ENCODE measurements around the gene CH25H. TPM values are rescaled to one million over a fixed set of nuclear protein-coding genes. Genes with fewer than 3 reads are reported as not detected.
"Not testable (repeated sequence)": the region's sequence is repeated elsewhere in the genome, so short reads cannot be mapped to it uniquely, and the experiment has no call there.

Gene CH25H
- total RNA-seq, 2 donors from 2014 or later, result 1.1 to 1.6 TPM

DNA sequence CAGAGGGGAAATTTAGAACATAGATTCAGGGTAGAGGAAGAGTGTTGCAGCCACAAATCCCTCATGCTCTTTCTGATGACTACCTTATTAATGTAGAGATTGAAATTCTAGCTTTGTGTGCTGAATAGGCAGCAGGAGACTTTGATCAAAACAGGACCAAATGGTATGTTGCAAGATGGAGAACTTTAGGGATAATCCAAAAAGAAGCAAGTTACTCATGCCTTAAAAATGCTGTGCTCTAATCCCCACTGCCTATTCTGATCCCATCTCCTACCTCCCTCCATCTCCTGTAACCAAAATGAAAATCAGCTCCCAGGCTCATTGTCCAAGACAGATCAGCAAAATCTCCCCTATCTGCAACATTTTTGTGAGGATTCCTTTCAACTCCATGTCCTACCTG lies 31.3 kb downstream of the CH25H start:
- intact Hi-C loops (cut with DNase I), result no loop called here
- Histone ChIP-seq H3K27me3 (replicated peaks; ENCODE audit: insufficient read depth) (no peaks in the 10 kb centered on the region), H3K9me3 (no peaks in the 10 kb centered on the region), H3K4me1 (replicated peaks) (no peaks in the 10 kb centered on the region), H3K36me3 (no peaks in the 10 kb centered on the region), H3K27ac (no peak overlapping the region), H3K4me3 (no peak overlapping the region)
- TF ChIP-seq POLR2A (IDR thresholded peaks at IDR 0.05) (no peak), POLR2AphosphoS5 (IDR thresholded peaks at IDR 0.05) (no peak)
- TF ChIP-seq, protein P1, sequence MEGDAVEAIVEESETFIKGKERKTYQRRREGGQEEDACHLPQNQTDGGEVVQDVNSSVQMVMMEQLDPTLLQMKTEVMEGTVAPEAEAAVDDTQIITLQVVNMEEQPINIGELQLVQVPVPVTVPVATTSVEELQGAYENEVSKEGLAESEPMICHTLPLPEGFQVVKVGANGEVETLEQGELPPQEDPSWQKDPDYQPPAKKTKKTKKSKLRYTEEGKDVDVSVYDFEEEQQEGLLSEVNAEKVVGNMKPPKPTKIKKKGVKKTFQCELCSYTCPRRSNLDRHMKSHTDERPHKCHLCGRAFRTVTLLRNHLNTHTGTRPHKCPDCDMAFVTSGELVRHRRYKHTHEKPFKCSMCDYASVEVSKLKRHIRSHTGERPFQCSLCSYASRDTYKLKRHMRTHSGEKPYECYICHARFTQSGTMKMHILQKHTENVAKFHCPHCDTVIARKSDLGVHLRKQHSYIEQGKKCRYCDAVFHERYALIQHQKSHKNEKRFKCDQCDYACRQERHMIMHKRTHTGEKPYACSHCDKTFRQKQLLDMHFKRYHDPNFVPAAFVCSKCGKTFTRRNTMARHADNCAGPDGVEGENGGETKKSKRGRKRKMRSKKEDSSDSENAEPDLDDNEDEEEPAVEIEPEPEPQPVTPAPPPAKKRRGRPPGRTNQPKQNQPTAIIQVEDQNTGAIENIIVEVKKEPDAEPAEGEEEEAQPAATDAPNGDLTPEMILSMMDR (IDR thresholded peaks at IDR 0.05), result no peak
- DNase-seq (ENCODE audit: low spot score), result no peak

DNA sequence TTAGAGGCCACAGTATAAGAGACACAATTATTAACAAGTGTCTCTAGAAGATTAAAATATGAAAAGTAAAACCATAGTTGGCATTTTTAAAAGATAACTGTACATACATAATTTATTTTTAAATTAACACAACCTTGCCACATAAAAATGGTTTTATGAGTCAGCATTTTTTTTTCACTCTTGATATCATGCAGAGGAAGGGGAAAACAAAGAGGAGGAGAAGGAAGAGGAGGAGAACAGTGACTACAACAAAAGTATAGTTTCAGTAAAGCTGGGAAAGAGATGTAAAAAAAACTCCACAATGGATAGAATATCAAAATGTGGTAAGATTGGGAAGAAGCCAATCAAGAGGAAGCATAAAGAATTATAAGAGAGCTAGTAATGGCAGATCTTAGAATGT lies 34.0 kb downstream of the CH25H start:
- Histone ChIP-seq H3K36me3 (no peaks in the 10 kb centered on the region), H3K27me3 (replicated peaks; ENCODE audit: insufficient read depth) (no peaks in the 10 kb centered on the region), H3K27ac (no peak overlapping the region), H3K4me3 (no peak overlapping the region), H3K4me1 (replicated peaks) (no peaks in the 10 kb centered on the region), H3K9me3 (no peaks in the 10 kb centered on the region)
- DNase-seq (ENCODE audit: low spot score), result no peak
- TF ChIP-seq POLR2AphosphoS5 (IDR thresholded peaks at IDR 0.05) (no peak), POLR2A (IDR thresholded peaks at IDR 0.05) (no peak)
- TF ChIP-seq, protein P1 (IDR thresholded peaks at IDR 0.05), result no peak
- intact Hi-C loops (cut with DNase I), result no loop called here

DNA sequence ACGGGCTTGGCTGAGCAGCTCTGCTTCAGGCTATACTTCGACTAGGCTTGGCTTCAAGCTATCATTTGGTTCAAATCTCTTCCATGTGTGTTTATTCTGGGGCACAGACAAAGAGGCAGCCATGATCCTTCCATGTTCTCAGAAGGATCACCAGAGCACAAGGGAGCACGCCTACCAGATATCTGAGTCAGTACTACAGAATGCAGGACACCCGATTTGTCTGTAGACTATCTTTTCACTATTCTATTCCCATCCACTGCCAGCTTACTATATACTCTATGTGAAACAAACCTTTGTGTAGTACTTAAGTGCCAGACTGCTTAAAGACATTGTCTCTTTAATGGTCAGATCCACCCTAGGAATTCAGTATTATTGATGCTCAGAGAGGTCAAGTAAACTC lies 35.1 kb downstream of the CH25H start:
- TF ChIP-seq, protein P1 (IDR thresholded peaks at IDR 0.05), result no peak
- TF ChIP-seq POLR2A (IDR thresholded peaks at IDR 0.05) (no peak), POLR2AphosphoS5 (IDR thresholded peaks at IDR 0.05) (no peak)

DNA sequence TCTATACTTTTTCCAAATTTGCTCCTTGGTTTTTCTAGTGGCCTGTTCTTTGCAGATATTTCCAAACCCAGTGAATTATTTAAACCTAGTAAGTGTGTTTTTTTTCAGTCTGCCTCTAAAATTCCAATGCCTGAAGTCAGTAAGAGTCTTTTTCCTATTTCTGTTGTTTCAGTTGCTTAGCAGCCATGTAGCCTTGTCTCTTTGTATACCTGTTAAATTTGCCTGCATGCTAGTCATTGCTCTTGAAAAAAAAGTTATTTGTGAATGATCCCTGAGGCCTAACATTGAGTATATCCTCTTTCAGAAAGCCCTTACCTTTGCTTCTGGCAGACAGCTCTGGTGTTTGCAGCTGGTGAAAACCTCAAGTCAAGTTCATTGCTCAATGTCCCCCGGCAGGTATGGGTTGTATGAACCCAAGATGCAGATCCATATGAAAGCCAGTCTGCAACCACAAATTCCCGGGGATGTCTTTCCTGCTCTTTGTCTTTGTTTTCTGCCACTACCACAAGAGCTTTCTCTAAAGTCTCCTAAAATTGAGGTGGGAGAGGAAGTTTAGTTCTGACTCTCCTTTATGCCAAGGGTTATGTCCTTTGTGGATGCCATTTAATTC lies 35.7 kb downstream of the CH25H start:
- TF ChIP-seq, protein P1 (IDR thresholded peaks at IDR 0.05), result no peak
- TF ChIP-seq POLR2A (IDR thresholded peaks at IDR 0.05) (no peak), POLR2AphosphoS5 (IDR thresholded peaks at IDR 0.05) (no peak)
- DNase-seq (ENCODE audit: low spot score), result no peak
- H3K9me3 ChIP-seq, result no peaks in the 10 kb centered on the region
- H3K36me3 ChIP-seq, result no peaks in the 10 kb centered on the region
- 92% methylated on average over 2 of the region's 2 CpGs for WGBS
- intact Hi-C loops (cut with DNase I), result no loop called here
- no peak overlapping the region for H3K4me3 ChIP-seq
- H3K4me1 ChIP-seq (replicated peaks), result no peaks in the 10 kb centered on the region
- H3K27ac ChIP-seq, result no peak overlapping the region
- H3K27me3 ChIP-seq (replicated peaks; ENCODE audit: insufficient read depth), result no peaks in the 10 kb centered on the region

More for the DNA sequence above, 35.1 kb downstream of the CH25H start:
- H3K4me1 ChIP-seq (replicated peaks), result no peaks in the 10 kb centered on the region
- no peaks in the 10 kb centered on the region for H3K9me3 ChIP-seq
- no peak for DNase-seq (ENCODE audit: low spot score)
- no peaks in the 10 kb centered on the region for H3K36me3 ChIP-seq
- H3K27me3 ChIP-seq (replicated peaks; ENCODE audit: insufficient read depth), result no peaks in the 10 kb centered on the region
- WGBS, result 84% methylated on average over 4 of the region's 4 CpGs
- intact Hi-C loops (cut with DNase I), result no loop called here
- no peak overlapping the region for H3K4me3 ChIP-seq
- no peak overlapping the region for H3K27ac ChIP-seq

DNA sequence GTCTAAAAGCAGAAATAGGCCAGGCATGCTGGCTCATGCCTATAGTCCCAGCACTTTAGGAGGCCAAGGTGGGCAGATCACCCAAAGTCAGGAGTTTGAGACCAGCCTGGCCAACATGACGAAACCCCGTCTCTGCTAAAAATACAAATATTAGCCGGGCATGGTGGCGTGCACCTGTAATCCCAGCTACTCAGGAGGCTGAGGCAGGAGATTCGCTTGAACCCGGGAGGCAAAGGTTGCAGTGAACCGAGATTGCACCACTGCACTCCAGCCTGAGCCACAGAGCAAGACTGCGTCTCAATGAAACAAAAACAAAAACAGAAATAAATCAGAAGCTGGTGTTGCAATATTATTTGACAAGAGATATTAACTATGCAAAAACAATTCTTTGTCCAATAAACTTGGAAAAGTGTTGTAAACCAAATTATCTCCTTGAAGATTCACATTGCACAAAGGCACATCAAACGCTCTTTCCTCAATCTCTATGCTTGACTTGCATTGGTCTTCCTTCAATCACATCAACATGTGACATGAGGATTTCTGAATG lies 38.7 kb downstream of the CH25H start:
- H3K36me3 ChIP-seq; H3K9me3 ChIP-seq; DNase-seq (ENCODE audit: low spot score); H3K27me3 ChIP-seq (replicated peaks; ENCODE audit: insufficient read depth); H3K4me3 ChIP-seq; H3K4me1 ChIP-seq (replicated peaks); intact Hi-C loops (cut with DNase I); H3K27ac ChIP-seq: not testable (repeated sequence)
- 82% methylated on average over 9 of the region's 9 CpGs for WGBS

All from prostate gland (tissue), 2 donors.